SK-N-SH (cell line): ENCODE data around the gene PSAP. TPM values are rescaled to one million over a fixed set of nuclear protein-coding genes. Genes with fewer than 3 reads are reported as not detected.

Experiments used
- CTCF ChIA-PET: fragments of 300-600, 350-600 bp; formaldehyde crosslinking; extraction: SDS; loops from one replicate; lab custom pipeline; 2021; lab: Yijun Ruan, JAX
- POLR2A ChIA-PET: fragments of 350-600 bp; sonication (Branson Sonifier 250); formaldehyde crosslinking; extraction: SDS; loops from one replicate; lab custom pipeline; 2020; ENCODE audit warnings: antibody characterized with exemption, inconsistent platforms; lab: Yijun Ruan, JAX
- DNase-seq: peaks from one replicate; pipeline ENCODE4 v3.0.0; 2012
- H2AFZ ChIP-seq: fragments of 200-600 bp; sonication (generic); 2 replicates; pipeline ENCODE4 v1.8.1; 2016; ENCODE audit warnings: antibody characterized with exemption, mild to moderate bottlenecking, low read depth
- H3F3A ChIP-seq: fragments of 200-600 bp; sonication (generic); replicated peaks from 2 replicates; pipeline ENCODE3; 2016; ENCODE audit warnings: antibody characterized with exemption, mild to moderate bottlenecking; ENCODE audit not compliant: insufficient read depth
- H3K27ac ChIP-seq, 2 experiments: fragments of 200-500 bp in 1 of 2; fragments of 200-600 bp in 1 of 2; sonication (Bioruptor generic) in 1 of 2; sonication (generic), shearing (Covaris generic) in 1 of 2; 2 replicates each; pipeline versions ENCODE4 v1.5.1 to v1.6.1; 2014 to 2016; ENCODE audit warnings: low read depth in 2 of 2, inconsistent platforms in 1 of 2, low read length in 1 of 2, mild to moderate bottlenecking in 1 of 2, mixed read lengths in 1 of 2
- H3K27me3 ChIP-seq: fragments of 200-600 bp; sonication (generic), shearing (Covaris generic); 2 replicates; pipeline ENCODE4 v1.6.1; 2016; ENCODE audit warnings: mixed run types; ENCODE audit not compliant: insufficient read depth
- H3K36me3 ChIP-seq, 2 experiments: fragments of 200-500 bp in 1 of 2; fragments of 200-600 bp in 1 of 2; sonication (Bioruptor generic) in 1 of 2; sonication (generic) in 1 of 2; replicated peaks in 1 of 2; 2 replicates each; pipeline versions ENCODE3 to v1.5.1; 2014 to 2016; ENCODE audit warnings: low read length in 1 of 2, mild to moderate bottlenecking in 1 of 2; ENCODE audit not compliant: insufficient read depth in 2 of 2, control insufficient read depth in 1 of 2
- H3K4me1 ChIP-seq, 2 experiments: fragments of 200-500 bp in 1 of 2; fragments of 200-600 bp in 1 of 2; sonication (Bioruptor generic) in 1 of 2; sonication (generic), shearing (Covaris generic) in 1 of 2; 2 replicates each; pipeline versions ENCODE4 v1.5.1 to v1.6.1; 2014 to 2016; ENCODE audit warnings: low read depth in 1 of 2, low read length in 1 of 2, mixed run types in 1 of 2; ENCODE audit not compliant: insufficient read depth in 2 of 2, control insufficient read depth in 1 of 2
- H3K4me2 ChIP-seq: fragments of 200-600 bp; sonication (generic), shearing (Covaris generic); 2 replicates; pipeline ENCODE4 v1.6.1; 2017; ENCODE audit warnings: mixed run types
- H3K4me3 ChIP-seq, 2 experiments: fragments of 200-500 bp in 1 of 2; fragments of 200-600 bp in 1 of 2; sonication (Bioruptor generic) in 1 of 2; sonication (generic), shearing (Covaris generic) in 1 of 2; 2 replicates each; pipeline versions ENCODE4 v1.5.1 to v1.8.1; 2014 to 2016; ENCODE audit warnings: low read depth in 2 of 2, inconsistent platforms in 1 of 2, low read length in 1 of 2, mild to moderate bottlenecking in 1 of 2, mixed read lengths in 1 of 2, moderate library complexity in 1 of 2
- H3K79me2 ChIP-seq: fragments of 200-600 bp; sonication (generic); 2 replicates; pipeline ENCODE4 v1.8.1; 2017; ENCODE audit warnings: mild to moderate bottlenecking; ENCODE audit not compliant: insufficient read depth
- H3K9ac ChIP-seq: fragments of 200-600 bp; sonication (generic); 2 replicates; pipeline ENCODE4 v1.6.1; 2017; ENCODE audit warnings: mixed run types
- H3K9me2 ChIP-seq: fragments of 200-600 bp; sonication (generic); 2 replicates; pipeline ENCODE4 v1.6.1; 2017; ENCODE audit warnings: mixed run types
- H3K9me3 ChIP-seq: fragments of 200-600 bp; sonication (generic); 2 replicates; pipeline ENCODE4 v1.6.1; 2017; ENCODE audit warnings: mixed run types, mild to moderate bottlenecking, moderate library complexity
- H4K20me1 ChIP-seq: fragments of 200-600 bp; sonication (generic); 2 replicates; pipeline ENCODE4 v1.6.1; 2017; ENCODE audit warnings: mild to moderate bottlenecking, mixed run types; ENCODE audit not compliant: insufficient read depth
- CHD2 ChIP-seq: fragments of 150-350 bp; IDR thresholded peaks from 2 replicates; pipeline ENCODE4 v1.6.1; 2018; ENCODE audit warnings: low read length; ENCODE audit not compliant: partially characterized antibody
- IRF3 ChIP-seq: fragments of 150-350 bp; IDR thresholded peaks from 2 replicates; pipeline ENCODE4 v1.6.1; 2016; ENCODE audit warnings: mild to moderate bottlenecking, low read depth, low read length
- JUND ChIP-seq: IDR thresholded peaks from 2 replicates; pipeline ENCODE4 v1.4.0; 2012
- NFIC ChIP-seq: IDR thresholded peaks from 2 replicates; pipeline ENCODE4 v1.4.0; 2012; ENCODE audit warnings: borderline replicate concordance
- RAD21 ChIP-seq: IDR thresholded peaks from 2 replicates; pipeline ENCODE4 v1.6.1; 2012; ENCODE audit warnings: mild to moderate bottlenecking, low read length
- REST ChIP-seq: IDR thresholded peaks from 2 replicates; pipeline ENCODE4 v1.6.1; 2012; ENCODE audit warnings: mild to moderate bottlenecking, low read depth, low read length, moderate library complexity
- SMC3 ChIP-seq: IDR thresholded peaks from 2 replicates; pipeline ENCODE4 v1.6.1; 2012; ENCODE audit warnings: low read depth, low read length, improper control_type of control experiment
- USF2 ChIP-seq: fragments of 150-350 bp; IDR thresholded peaks from 2 replicates; pipeline ENCODE4 v1.6.1; 2017; ENCODE audit warnings: antibody characterized with exemption, low read length, low read depth, borderline replicate concordance
- ZBTB33 ChIP-seq: IDR thresholded peaks from 2 replicates; pipeline ENCODE4 v1.4.0; 2012; ENCODE audit warnings: low read depth, borderline replicate concordance
- WGBS: methylation state at CpG from one replicate; pipeline ENCODE4 v1.1.6; 2017; ENCODE audit warnings: low lambda C conversion rate; 5-methylcytosine and 5-hydroxymethylcytosine counted together
- polyA plus RNA-seq, 3 experiments: library from polyadenylated mRNA; depleted of rRNA; stranded (reverse); fragments of >200 nt; gene quantifications; 2 replicates each; pipeline ENCODE4 v1.2.3, GENCODE V29; 2012

The PSAP gene
- polyA plus RNA-seq, 1 of the 3 experiments (the other 2 are of a cell fraction), result 1,647 TPM

GRCh38 chr10:71844695-71845094, 6.4 kb downstream of the PSAP start:
- TF ChIP-seq SMC3, result no peak
- no peak for TF ChIP-seq NFIC
- TF ChIP-seq RAD21, result no peak
- no peak for DNase-seq
- no peaks in the 10 kb centered on the region for H3K27me3 ChIP-seq
- 98% methylated on average over 2 of the region's 2 CpGs for WGBS
- POLR2A ChIA-PET, result no interaction called here
- no peak overlapping the region for H3K9ac ChIP-seq
- H4K20me1 ChIP-seq, result peaks cover 98% of the 10 kb centered on the region
- H3K9me2 ChIP-seq, result no peaks in the 10 kb centered on the region
- peaks cover 98% of the 10 kb centered on the region for H3K79me2 ChIP-seq
- peaks cover 29 to 47% of the 10 kb centered on the region in 2 experiments for H3K4me1 ChIP-seq
- CTCF ChIA-PET, result interaction anchor here (0.9 to 2.5 kb wide), 2 partner anchors 18 to 52 kb away, joined by 4 to 12 read pairs; no protein-coding TSS in a partner anchor
- peaks cover 11% of the 10 kb centered on the region for H3F3A ChIP-seq
- H2AFZ ChIP-seq, result no peak overlapping the region
- no peak overlapping the region for H3K4me2 ChIP-seq
- peaks cover 0 to 6% of the 10 kb centered on the region in 2 experiments for H3K36me3 ChIP-seq
- no peaks in the 10 kb centered on the region for H3K9me3 ChIP-seq
- no peak overlapping the region for H3K4me3 ChIP-seq
- H3K27ac ChIP-seq, result no peak overlapping the region

- Histone ChIP-seq H3K27ac (no peak overlapping the region), H3K4me2 (no peak overlapping the region), H2AFZ (no peak overlapping the region), H3F3A (peaks cover 16% of the 10 kb centered on the region), H3K79me2 (peaks cover 98% of the 10 kb centered on the region), H3K9me3 (no peaks in the 10 kb centered on the region), H3K36me3 (peaks cover 0 to 6% of the 10 kb centered on the region in 2 experiments), H3K4me3 (no peak overlapping the region), H3K9me2 (no peaks in the 10 kb centered on the region), H3K9ac (no peak overlapping the region), H3K27me3 (no peaks in the 10 kb centered on the region), H4K20me1 (peaks cover 98% of the 10 kb centered on the region), H3K4me1 (peaks cover 29 to 48% of the 10 kb centered on the region in 2 experiments)
- DNase-seq, result no peak
- TF ChIP-seq JUND (no peak), CHD2 (no peak), ZBTB33 (no peak), IRF3 (no peak), REST (no peak), USF2 (no peak)
- ChIA-PET CTCF (interaction anchor here (0.9 to 2.5 kb wide), 2 partner anchors 18 to 52 kb away, joined by 4 to 12 read pairs; no protein-coding TSS in a partner anchor), POLR2A (no interaction called here)
- WGBS, result 96% methylated on average over 2 of the region's 2 CpGs
These were observed 7.0 kb downstream of the PSAP start for GRCh38 chr10:71844084-71844483.
